WERI-Rb-1 (cell line): ENCODE measurements around the gene WFDC12.
A peak's percentile ranks its signal among the peaks of the same experiment; 100 is the strongest.

Source experiments
- DNase-seq: peaks from one replicate; pipeline ENCODE4 v3.0.0-alpha.2; 2020
- H3K27ac ChIP-seq: fragments of 250-450 bp; sonication (Bioruptor Pico); 2 replicates; pipeline ENCODE4 v1.5.1; 2020; ENCODE audit warnings: mild to moderate bottlenecking, moderate library complexity
- H3K27me3 ChIP-seq: fragments of 250-450 bp; sonication (Bioruptor Pico); 2 replicates; pipeline ENCODE4 v1.5.1; 2021; ENCODE audit warnings: mild to moderate bottlenecking, low read depth, moderate library complexity; ENCODE audit not compliant: insufficient read depth, severe bottlenecking
- H3K36me3 ChIP-seq: fragments of 250-450 bp; sonication (Bioruptor Pico); 2 replicates; pipeline ENCODE4 v1.5.1; 2020; ENCODE audit warnings: mild to moderate bottlenecking, moderate library complexity
- H3K4me3 ChIP-seq: 2 replicates; pipeline ENCODE4 v1.5.1; 2011; ENCODE audit warnings: low read depth, mild to moderate bottlenecking, control low read depth, low read length
- H3K9me3 ChIP-seq: fragments of 250-450 bp; sonication (Bioruptor Pico); 2 replicates; pipeline ENCODE4 v1.5.1; 2021; ENCODE audit warnings: mild to moderate bottlenecking, moderate library complexity; ENCODE audit not compliant: severe bottlenecking
- TF ChIP-seq, protein P1 (sequence below): IDR thresholded peaks from 2 replicates; pipeline ENCODE4 v1.5.1; 2011; ENCODE audit warnings: low read depth, mild to moderate bottlenecking, control low read depth, inconsistent platforms, low read length

Gene WFDC12

DNA sequence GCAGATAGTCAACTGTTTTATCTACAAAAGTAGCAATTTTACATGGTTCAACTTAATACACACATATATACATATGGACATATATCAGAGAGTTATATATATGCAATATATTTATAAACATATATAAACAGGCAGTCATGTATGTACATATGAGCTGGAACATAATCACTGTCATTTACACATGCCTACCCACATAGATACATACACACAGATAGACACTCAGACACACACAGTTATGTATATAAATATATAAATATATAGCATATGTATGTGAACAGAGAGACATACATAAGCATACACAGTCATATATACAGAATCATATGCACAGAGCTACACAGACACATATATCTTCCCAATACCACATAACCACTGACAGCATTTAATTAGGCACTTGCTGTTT is 11.5 kb downstream of the WFDC12 start:
- TF ChIP-seq, protein P1, sequence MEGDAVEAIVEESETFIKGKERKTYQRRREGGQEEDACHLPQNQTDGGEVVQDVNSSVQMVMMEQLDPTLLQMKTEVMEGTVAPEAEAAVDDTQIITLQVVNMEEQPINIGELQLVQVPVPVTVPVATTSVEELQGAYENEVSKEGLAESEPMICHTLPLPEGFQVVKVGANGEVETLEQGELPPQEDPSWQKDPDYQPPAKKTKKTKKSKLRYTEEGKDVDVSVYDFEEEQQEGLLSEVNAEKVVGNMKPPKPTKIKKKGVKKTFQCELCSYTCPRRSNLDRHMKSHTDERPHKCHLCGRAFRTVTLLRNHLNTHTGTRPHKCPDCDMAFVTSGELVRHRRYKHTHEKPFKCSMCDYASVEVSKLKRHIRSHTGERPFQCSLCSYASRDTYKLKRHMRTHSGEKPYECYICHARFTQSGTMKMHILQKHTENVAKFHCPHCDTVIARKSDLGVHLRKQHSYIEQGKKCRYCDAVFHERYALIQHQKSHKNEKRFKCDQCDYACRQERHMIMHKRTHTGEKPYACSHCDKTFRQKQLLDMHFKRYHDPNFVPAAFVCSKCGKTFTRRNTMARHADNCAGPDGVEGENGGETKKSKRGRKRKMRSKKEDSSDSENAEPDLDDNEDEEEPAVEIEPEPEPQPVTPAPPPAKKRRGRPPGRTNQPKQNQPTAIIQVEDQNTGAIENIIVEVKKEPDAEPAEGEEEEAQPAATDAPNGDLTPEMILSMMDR: no peak

DNA sequence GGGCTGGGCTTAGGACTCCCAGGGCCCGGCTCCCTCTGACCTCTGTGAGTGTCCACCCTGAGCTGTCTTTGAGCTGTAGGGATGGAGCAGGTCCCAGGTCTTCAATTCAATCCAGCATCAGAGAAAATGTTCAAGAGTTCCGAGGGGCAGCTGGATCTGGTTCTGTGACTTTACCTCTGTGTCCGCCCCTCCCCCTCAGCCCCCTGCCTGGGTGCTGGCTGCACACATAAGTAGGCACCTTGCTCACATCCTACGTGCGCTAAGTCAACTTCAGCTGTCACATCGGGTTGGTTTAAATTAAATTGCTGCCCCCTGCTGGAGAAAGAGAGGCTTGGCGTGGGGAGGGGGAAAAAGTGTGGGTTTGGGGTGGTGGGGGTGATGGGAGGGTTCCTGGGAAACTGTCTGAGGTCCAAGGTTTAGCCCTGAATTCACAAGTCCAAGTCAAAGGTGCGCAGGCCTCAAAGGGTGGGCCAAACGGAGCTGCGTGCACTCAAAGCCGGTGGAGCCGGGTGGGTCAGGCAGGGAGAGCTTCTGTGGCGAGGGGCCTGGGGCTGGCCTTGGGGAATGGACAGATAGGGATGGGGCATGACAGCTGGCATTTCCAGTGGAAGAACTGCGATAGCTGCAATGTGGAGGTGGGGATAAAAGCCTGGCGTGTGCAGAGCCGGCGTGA is 12.3 kb downstream of the WFDC12 start:
- no peak overlapping the region for H3K4me3 ChIP-seq
- H3K27me3 ChIP-seq: no peaks in the 10 kb centered on the region
- peak; percentile 30 for DNase-seq
- no peaks in the 10 kb centered on the region for H3K36me3 ChIP-seq
- H3K9me3 ChIP-seq: no peaks in the 10 kb centered on the region
- H3K27ac ChIP-seq: no peak overlapping the region
- TF ChIP-seq, protein P1: peak; percentile 34; the same call in 1 of the 2 replicates

More for the DNA sequence above, 11.5 kb downstream of the WFDC12 start:
- Histone ChIP-seq H3K36me3 (no peaks in the 10 kb centered on the region), H3K9me3 (no peaks in the 10 kb centered on the region), H3K27me3 (no peaks in the 10 kb centered on the region), H3K27ac (no peak overlapping the region), H3K4me3 (no peak overlapping the region)
- DNase-seq: no peak

DNA sequence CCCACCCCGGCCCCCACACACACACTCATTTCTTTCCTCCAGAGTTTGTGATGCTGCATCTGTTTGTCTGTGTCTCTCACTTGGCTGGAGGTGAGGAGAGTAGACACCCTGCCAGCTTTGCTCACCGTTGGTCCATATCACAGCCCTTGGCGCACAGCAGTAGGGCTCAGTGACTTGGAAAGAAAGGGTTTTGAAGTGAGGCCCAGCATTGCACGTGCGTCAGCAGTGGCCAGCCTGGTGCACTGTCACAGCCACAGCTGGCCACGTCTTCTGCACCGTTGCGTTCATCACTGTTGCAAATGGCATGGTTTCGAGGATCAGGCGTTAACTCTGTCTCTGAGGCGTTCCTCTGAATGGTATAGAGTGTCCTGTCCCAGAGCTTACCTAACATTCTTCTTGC is 13.0 kb downstream of the WFDC12 start:
- H3K27ac ChIP-seq: no peak overlapping the region
- H3K27me3 ChIP-seq: no peaks in the 10 kb centered on the region
- no peak overlapping the region for H3K4me3 ChIP-seq
- TF ChIP-seq, protein P1: no peak
- no peak for DNase-seq
- H3K9me3 ChIP-seq: no peaks in the 10 kb centered on the region
- H3K36me3 ChIP-seq: no peaks in the 10 kb centered on the region

DNA sequence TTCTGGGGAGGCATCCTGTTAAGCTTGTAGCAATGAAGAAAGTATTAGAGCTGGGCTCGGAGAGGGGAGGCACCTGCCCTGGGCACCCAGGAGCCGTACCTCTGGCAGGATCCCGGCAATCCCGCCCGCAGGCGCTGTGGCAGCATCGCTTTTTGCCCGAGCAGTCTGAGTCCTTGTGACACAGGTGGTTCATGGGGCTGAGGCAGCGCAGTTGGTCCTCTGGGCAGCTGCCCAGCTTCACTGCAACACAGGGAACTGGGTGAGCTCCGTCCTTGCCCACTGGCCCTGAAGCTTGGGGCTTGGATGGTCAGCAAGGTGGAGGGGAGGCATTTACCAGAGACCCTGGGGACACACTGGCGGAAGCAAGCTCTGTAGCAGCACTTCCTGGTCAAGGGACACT is 14.0 kb downstream of the WFDC12 start:
- no peaks in the 10 kb centered on the region for H3K27me3 ChIP-seq
- no peaks in the 10 kb centered on the region for H3K9me3 ChIP-seq
- no peaks in the 10 kb centered on the region for H3K36me3 ChIP-seq
- no peak overlapping the region for H3K4me3 ChIP-seq
- TF ChIP-seq, protein P1: no peak
- no peak overlapping the region for H3K27ac ChIP-seq
- DNase-seq: no peak

DNA sequence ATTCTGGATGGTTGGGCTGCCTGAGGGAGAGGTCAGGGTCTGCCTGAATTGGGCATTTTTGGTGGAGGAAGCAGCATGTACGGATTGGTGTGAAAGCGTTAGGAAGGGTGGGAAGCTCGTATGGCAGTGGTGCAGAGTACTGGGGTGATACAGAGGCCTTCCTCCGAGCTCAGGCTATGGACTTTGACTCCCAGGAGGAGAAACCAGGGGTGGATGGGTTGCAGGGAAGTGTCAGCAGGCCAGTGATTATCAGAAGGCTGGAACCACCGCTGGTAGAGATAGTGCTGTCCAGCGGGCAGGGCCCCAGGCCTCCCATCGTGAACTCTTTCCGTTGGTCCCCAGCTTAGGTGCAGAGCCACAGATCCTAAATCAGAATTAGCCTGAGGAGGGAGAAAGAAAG is 14.6 kb downstream of the WFDC12 start:
- Histone ChIP-seq H3K36me3 (no peaks in the 10 kb centered on the region), H3K4me3 (no peak overlapping the region), H3K27me3 (no peaks in the 10 kb centered on the region), H3K9me3 (no peaks in the 10 kb centered on the region), H3K27ac (no peak overlapping the region)
- no peak for DNase-seq
- TF ChIP-seq, protein P1: no peak

DNA sequence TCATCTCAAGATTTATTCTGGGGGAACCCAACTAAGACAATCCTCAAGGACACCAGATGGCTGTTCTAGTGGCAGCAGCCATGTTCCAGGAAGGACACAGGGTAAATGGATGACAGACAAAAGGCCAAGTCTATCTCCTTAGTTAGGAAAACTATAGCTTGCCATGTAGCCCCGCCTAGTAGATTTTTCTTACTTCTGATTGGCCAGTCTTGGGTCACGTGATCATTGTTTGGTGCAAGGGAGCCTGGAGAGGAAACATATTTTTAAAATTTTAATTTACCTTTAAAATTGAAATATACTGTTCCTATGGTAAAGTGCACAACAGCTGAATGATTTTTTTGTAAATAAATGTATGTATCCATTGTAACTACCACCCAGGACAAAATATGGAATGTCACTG is 18.9 kb downstream of the WFDC12 start:
- no peaks in the 10 kb centered on the region for H3K36me3 ChIP-seq
- no peaks in the 10 kb centered on the region for H3K9me3 ChIP-seq
- H3K27me3 ChIP-seq: peaks cover 10% of the 10 kb centered on the region
- DNase-seq: no peak
- H3K4me3 ChIP-seq: no peak overlapping the region
- H3K27ac ChIP-seq: no peak overlapping the region
- TF ChIP-seq, protein P1: no peak
